ENCODE results near the gene BDKRB2.

Gene BDKRB2

DNA sequence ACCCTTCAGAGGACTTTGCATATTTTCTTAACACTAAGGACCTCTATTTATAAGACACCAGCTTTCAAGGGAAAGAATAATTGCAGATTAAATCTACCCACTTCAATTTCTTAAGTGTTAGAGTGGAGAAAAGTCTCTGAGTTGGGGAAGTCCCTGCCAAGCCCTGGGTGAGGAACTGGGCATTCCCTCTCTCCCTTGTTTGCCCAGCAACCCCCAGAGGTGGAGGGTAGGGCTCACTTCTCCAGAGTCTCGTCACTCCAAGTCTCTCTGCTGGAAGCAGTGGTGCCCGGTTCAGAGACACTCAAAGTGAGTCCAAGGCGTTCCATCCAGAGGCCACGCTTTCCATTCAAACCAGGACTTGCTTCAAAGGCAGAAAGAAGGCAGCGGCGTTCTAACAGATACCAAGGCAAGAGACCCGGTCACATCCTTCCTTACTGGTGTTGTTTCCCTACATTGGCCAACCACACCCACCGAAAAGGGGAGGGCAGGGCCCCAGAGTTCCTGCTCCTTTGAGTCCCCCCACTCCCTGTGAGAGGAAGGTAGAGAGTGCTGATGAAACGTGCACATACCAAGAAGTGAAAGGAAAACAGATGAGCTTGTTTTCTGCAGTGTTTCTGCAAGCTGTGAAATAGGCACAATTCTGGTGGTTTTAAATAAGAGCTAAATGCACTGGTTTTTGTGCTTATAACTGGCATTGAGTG, 6.1 kb upstream of the BDKRB2 start:
- DNase-seq (ENCODE audit: low spot score) = no peak

- no peak for DNase-seq (ENCODE audit: low spot score)
Measured at GRCh38 chr14:96201157-96201556, 3.5 kb upstream of the BDKRB2 start.

DNA sequence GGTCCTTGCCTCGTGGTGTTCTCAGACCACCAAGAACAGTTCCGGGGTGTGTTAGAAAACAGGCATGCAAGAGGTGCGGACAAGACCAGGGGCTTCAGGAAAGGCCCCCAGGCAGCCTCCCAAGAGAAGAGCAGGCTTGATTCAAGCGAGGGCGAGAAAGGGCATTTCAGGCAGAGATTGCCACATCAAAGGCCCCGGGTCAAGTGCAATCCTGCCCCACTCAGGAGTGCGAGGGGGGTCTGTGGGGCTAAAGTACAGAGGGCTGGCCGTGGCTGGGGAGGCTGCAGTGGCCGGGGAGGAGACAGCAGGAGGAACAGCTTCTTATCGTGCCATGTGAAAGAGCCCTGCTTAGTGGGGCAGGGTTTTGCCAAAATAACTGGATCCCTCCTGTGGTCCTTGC, 2.7 kb upstream of the BDKRB2 start:
- no peak for DNase-seq (ENCODE audit: low spot score)

DNA sequence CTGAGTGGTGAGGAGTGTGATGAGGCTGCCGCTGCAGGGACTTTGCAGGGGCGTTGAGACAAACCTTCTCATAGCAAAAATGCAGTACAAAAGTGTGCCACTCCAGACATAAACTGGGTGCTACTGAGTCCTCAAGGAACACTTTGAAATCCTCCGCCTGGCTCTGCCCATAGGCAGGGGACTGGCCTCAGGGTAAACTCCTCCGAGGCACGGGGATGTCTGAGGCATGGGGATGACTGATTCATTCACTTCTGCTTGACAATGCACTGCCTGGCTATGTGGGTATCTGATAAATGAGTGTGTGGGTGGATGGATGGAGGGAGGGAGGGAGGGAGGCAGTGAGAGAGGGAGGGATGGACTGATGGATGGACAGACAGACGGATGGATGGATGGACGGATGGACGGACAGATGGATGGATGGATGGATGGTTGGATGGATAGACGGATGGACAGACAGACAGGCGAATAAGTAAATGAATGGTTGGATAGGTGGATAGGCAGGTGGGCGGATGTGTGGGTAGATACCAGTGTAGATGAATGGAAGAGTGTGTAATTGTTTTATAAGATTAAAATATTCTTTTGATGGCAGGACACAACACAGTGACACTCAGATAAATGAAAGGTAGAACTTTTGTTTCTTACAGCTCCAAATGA, 2.1 kb upstream of the BDKRB2 start:
- DNase-seq (ENCODE audit: low spot score) = no peak

DNA sequence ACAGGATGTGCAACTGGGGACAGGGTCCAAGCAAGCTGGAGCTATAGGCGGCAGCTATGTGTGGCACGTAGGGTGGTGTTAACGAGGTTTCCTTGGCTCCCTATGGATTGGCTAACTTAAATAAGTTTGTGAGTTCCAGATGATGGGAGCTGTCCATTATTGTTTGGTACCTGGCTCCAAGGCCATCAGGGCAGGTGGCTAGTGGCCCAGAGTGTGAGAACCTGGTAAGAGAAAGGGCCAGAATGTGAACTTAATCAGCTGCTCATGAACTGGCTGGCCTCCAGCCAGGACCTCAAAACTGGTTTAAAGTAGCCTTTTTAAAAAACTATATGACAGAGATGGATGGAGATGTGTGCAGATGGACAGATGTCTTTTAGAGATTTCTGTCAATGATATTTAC, 1.5 kb upstream of the BDKRB2 start:
- no peak for DNase-seq (ENCODE audit: low spot score)

DNA sequence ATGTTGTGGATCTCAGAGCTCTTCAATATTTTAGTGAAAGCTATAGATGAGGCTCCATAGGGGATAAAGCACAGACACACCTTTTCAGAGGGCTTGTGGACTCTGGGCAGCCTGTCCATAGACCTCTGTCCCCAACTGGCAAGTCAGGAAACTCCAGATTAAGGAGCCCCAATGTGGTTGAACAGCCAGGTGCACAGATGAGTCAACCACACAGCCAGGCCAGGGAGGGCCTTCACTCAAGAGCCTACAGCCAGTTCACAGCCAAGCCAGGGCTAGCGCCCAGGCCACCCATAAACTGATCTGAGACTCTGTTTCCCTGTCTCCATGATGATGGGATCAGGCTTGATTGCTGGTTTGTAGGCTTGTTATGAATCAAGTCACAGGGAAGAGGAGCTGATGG, 1.0 kb upstream of the BDKRB2 start:
- DNase-seq (ENCODE audit: low spot score) = no peak

DNA sequence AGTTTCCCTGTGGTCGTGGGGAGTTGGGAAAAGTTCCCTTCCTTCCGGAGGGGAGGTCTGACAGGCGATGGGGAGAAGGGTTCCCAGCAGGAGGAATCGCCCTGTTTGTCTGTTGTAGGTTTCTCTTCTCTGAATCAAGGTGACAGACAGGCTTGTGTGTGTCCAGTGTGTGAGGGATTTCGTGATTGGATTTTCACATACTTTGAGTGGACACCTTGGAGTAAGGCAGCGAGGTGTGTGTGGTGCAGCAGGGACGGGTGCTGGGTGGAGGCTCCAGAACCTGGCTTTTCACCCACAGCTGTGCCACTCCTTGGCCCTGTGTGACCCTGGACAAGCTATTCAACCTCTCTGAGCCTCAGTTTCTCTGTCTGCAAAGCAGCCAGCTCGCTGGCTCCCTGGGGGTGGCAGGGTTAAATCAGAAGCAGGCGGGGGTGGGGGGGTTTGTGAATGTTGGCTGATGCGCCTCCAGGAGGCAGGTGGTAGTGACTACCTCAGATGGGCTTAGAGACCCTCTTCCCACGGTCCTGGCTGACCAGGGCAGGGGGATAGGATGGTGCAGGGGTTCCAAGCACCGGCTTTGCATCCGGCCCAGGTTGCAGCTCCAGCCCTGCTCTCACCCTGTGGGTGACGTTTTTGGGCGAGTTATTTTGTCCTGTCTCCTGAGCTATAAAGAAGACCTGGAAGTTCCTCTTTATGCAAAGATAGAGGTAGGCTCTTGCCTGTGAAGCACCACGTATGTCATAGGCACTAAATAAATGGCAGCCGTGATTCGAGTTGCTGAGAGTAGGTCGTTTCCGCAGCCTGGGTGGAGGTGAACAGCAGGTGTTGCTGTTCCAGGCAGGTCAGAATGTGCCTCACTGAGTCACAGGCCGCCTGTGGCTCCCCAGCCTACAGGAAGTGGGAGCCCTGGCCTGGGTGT, 679 bp downstream of the BDKRB2 start:
- DNase-seq (ENCODE audit: low spot score) = no peak

GRCh38 chr14:96205978-96206360, 1.3 kb downstream of the BDKRB2 start:
- no peak for DNase-seq (ENCODE audit: low spot score)

DNA sequence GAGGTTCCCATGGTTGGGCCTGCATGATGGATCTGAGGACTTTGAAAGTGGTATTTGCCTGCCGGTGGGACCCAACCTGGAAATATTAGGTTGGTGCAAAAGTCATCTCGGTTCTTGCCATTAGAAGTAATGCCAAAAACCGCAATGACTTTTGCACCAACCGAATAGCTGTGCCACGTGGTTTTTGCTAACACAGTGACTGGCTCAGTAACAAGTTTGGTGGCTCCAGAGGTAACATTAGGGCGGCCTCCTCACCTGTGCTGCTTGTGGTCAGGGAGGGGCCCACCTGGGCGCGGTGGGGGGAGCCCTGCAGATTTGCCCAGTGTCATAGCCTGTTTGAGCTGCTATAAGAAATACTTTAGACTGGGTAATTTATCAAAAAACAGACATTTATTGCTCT, 1.8 kb downstream of the BDKRB2 start:
- no peak for DNase-seq (ENCODE audit: low spot score)

GRCh38 chr14:96207686-96208085, 3.0 kb downstream of the BDKRB2 start:
- DNase-seq (ENCODE audit: low spot score) = no peak

GRCh38 chr14:96208739-96209138, 4.1 kb downstream of the BDKRB2 start:
- no peak for DNase-seq (ENCODE audit: low spot score)

GRCh38 chr14:96212140-96212539, 7.5 kb downstream of the BDKRB2 start:
- no peak for DNase-seq (ENCODE audit: low spot score)

DNA sequence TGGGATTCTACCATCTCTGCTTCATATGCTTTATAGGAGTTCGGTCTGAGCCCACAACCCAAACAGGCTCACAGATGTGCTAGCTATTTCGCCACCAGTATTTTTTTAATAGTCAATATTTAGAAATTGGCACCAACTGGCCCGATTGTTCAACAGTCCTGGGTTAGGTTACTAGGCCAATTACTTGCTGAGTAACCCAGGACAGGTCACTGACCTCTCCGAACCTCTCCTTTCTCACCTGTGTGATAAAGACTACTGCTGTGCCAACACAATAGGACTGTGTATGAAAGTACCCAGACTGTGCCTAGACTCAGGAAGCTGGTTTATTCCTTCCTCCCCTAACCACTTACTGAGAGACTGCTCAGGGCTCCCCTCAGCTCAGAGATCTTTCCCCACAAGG, 8.3 kb downstream of the BDKRB2 start:
- no peak for DNase-seq (ENCODE audit: low spot score)

GRCh38 chr14:96213871-96214465, 9.3 kb downstream of the BDKRB2 start:
- no peak for DNase-seq (ENCODE audit: low spot score)

DNA sequence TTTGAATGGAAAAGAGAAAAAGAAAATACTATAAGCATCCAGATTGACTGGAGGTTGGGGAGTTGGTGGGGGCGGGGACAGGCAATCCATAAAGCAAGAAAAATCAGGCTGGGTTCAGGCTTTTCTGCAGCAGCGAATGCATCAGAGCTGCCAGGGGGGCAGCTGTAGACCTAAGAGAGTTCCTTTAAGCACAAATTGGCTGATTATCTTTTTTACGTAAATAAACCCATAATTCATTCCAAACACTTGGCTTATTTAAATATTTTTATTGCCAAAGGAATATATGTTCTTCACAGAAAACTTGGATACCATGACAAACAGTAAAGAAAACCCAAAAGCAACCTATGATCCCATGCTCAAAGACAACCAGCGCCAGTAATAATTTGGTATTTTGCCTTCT, 10.2 kb downstream of the BDKRB2 start:
- no peak for DNase-seq (ENCODE audit: low spot score)

GRCh38 chr14:96215452-96216244, 11.0 kb downstream of the BDKRB2 start:
- DNase-seq (ENCODE audit: low spot score) = no peak

GRCh38 chr14:96216627-96217026, 12.0 kb downstream of the BDKRB2 start:
- no peak for DNase-seq (ENCODE audit: low spot score)

DNA sequence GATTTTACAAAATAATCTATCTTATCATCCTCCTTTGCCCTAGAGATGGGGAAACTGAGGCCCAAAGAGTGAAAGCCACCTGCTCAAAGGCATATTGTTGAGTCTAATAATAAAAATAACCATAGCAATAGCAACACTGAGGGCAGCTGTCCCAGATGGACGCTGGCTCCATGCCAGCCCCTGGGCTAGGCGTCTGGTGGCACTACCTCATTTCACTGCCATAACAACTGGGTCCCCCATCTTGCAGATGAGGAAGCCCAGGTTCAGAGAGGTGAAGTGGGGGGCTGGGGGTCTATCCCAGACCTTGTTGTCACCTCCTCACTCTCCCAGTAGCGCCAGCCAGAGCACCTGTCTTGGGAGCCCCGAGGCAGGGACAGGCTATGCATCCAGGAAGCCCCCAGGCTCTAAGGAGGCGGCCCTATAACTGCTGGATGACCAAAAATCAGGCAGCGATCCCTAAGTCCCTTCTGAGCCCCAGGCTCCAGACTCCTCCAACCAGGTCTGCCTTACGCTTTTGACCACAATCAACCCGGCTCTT, 12.8 kb downstream of the BDKRB2 start:
- DNase-seq (ENCODE audit: low spot score) = no peak

GRCh38 chr14:96221109-96221650, 16.5 kb downstream of the BDKRB2 start:
- DNase-seq (ENCODE audit: low spot score) = no peak

- no peak for DNase-seq (ENCODE audit: low spot score)
Measured at GRCh38 chr14:96221841-96222240, 17.2 kb downstream of the BDKRB2 start.

GRCh38 chr14:96224480-96225096, 19.9 kb downstream of the BDKRB2 start:
- no peak for DNase-seq (ENCODE audit: low spot score)
